ENCODE data around the gene PTGES2.

Gene PTGES2

GRCh38 chr9:128118971-128119665 lies 8.4 kb downstream of the PTGES2 start:
- DNase-seq = peak; percentile 55

- DNase-seq = peak; percentile 24
These were observed 9.1 kb downstream of the PTGES2 start for GRCh38 chr9:128118472-128118857.

DNA sequence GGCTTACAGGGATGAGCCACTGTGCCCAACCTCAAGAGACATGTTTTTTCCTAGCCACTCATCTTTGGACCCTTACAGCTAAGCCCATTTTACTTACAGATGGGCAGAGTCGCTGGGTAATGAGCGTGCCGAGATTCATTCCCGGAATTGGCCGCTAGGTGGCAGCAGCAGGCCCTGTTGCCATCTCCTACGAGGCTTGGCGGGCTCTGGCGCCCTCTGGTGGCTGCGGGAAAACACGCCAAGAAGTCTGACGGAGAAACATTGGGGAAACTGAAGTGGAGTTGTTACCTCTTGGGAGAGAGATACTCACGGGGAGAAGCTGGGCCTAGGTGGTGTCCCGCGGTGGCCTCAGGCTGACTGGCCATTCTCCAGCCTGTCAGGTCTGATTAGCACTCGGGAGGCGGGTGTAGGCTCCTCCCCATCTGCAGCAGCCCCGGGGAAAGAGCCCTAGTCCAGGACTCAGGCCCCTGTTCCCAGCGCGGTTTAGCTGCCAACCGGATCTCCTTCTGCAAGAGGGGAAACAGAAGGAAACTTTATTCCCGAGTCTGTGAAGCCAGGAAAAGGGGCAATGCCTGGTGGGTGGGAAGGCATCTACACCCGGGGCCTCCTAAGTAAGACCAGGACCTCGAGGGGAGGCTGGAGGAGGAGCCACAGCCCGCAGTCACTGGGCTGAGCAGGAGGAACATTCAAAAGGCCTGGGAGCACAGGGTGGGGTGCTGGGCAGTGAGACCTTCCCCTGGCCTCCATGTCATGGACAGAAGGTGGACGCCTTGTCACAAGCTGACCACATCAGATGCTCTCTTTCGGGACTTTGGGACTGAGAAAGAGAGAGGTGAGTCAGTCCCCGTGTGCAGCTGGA lies 9.7 kb downstream of the PTGES2 start:
- peak; percentile 99 for DNase-seq

DNA sequence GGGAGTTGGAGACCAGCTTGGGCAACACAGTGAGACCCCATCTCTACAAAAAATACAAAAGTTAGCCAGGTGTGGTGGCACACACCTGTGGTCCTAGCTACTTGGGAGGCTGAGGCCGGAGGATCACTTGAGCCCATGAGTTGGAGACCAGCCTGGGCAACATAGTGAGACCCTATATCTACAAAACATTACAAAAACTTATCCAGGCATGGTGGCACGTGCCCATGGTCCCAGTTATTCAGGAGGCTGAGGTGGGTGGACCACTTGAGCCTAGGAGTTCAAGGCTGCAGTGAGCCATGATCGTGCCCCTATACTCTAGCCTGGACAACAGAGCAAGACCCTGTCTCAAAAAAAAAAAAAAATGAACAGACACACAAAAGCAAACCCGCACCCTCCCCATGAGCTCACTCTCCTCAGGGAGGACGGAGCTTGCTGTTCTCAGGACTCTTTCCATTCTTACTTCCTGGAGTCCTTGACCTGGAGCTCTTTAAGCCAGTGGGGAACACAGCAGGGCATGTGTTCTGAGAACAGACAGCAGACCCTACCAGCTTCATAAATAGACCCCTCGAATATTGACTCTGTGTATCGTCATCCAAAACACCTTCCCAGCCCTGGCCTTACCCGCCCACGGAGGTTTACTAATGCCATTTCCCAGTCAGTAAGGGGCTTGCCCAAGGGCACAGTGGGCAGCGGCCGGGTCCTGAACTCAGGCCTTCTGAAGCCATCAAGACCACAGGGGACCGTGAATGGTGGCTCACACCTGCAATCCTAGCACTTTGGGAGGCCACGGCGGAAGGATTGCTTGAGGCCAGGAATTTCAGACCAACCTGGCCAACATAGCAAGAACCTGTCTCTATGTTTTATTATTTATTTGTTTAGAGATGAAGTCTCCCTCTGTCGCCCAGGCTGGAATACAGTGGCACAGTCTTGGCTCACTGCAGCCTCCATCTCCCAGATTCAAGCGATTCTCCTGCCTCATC lies 11.1 kb downstream of the PTGES2 start:
- DNase-seq = peak; percentile 56

GRCh38 chr9:128115187-128116103 lies 12.1 kb downstream of the PTGES2 start:
- DNase-seq = peak; percentile 62

- peak; percentile 54 for DNase-seq
These were observed 13.0 kb downstream of the PTGES2 start for GRCh38 chr9:128114326-128115186.

- no peak for DNase-seq
These were observed 13.8 kb downstream of the PTGES2 start for GRCh38 chr9:128113526-128114325.

- DNase-seq = peak; percentile 54
These were observed 15.8 kb downstream of the PTGES2 start for GRCh38 chr9:128111726-128112125.

- peak; percentile 38 for DNase-seq
These were observed 18.3 kb downstream of the PTGES2 start for GRCh38 chr9:128109050-128109709.

DNA sequence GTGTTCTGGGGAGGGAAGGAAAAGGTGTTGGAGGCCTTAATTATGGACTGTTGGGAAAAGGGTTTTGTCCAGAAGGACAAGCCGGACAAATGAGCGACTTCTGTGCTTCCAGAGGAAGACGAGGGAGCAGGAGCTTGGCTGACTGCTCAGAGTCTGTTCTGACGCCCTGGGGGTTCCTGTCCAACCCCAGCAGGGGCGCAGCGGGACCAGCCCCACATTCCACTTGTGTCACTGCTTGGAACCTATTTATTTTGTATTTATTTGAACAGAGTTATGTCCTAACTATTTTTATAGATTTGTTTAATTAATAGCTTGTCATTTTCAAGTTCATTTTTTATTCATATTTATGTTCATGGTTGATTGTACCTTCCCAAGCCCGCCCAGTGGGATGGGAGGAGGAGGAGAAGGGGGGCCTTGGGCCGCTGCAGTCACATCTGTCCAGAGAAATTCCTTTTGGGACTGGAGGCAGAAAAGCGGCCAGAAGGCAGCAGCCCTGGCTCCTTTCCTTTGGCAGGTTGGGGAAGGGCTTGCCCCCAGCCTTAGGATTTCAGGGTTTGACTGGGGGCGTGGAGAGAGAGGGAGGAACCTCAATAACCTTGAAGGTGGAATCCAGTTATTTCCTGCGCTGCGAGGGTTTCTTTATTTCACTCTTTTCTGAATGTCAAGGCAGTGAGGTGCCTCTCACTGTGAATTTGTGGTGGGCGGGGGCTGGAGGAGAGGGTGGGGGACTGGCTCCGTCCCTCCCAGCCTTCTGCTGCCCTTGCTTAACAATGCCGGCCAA lies 19.1 kb downstream of the PTGES2 start:
- DNase-seq = no peak

DNA sequence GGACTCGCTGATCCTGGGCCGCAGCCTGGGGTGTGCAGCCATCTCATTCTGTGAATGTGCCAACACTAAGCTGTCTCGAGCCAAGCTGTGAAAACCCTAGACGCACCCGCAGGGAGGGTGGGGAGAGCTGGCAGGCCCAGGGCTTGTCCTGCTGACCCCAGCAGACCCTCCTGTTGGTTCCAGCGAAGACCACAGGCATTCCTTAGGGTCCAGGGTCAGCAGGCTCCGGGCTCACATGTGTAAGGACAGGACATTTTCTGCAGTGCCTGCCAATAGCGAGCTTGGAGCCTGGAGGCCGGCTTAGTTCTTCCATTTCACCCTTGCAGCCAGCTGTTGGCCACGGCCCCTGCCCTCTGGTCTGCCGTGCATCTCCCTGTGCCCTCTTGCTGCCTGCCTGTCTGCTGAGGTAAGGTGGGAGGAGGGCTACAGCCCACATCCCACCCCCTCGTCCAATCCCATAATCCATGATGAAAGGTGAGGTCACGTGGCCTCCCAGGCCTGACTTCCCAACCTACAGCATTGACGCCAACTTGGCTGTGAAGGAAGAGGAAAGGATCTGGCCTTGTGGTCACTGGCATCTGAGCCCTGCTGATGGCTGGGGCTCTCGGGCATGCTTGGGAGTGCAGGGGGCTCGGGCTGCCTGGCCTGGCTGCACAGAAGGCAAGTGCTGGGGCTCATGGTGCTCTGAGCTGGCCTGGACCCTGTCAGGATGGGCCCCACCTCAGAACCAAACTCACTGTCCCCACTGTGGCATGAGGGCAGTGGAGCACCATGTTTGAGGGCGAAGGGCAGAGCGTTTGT lies 19.9 kb downstream of the PTGES2 start:
- DNase-seq = no peak

DNA sequence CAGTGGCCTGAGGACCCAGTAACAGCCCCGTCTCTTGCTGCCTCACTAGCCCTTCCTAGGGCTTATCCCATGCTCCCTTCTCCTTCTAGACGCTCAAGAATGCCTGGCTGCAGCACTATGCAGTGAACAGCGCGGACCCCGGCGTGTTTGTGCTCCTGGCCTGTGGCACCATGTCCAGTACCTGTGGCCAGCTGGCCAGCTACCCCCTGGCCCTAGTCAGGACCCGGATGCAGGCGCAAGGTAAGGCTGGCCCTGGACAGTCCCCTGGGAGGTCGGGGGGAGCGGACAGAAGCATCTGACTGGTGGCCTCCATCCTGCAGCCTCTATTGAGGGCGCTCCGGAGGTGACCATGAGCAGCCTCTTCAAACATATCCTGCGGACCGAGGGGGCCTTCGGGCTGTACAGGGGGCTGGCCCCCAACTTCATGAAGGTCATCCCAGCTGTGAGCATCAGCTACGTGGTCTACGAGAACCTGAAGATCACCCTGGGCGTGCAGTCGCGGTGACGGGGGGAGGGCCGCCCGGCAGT lies 20.5 kb downstream of the PTGES2 start:
- DNase-seq = no peak

- no peak for DNase-seq
These were observed 21.2 kb downstream of the PTGES2 start for GRCh38 chr9:128106181-128106939.

GRCh38 chr9:128105538-128106175 lies 21.9 kb downstream of the PTGES2 start:
- DNase-seq = no peak

GRCh38 chr9:128104171-128104618 lies 23.3 kb downstream of the PTGES2 start:
- DNase-seq = no peak

DNA sequence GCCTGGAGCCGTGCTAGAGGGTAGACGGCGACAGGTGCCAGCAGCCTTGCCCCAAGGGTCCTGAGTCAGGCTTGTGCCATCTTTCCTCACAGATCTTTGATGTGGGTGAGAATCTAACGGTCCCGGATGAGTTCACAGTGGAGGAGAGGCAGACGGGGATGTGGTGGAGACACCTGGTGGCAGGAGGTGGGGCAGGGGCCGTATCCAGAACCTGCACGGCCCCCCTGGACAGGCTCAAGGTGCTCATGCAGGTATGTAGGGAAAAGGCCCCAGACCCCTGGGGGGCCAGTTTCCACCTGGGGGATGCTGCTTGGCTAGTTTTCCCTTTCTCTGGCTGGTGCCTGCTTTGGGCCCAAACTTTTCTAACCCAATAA lies 24.0 kb downstream of the PTGES2 start:
- DNase-seq = peak; percentile 76

All from activated effector memory CD4-positive, alpha-beta T cell treated with anti-CD3 and anti-CD28 coated beads, Interleukin-2, amount 50 U/mL, for 16 hours (primary cell).